H1 (cell line): ENCODE results near the gene ZNF74. TPM values are rescaled to one million over a fixed set of nuclear protein-coding genes. Genes with fewer than 3 reads are reported as not detected.

Experiments
- CTCF ChIA-PET: fragments of 300-600 bp; sonication (Branson Sonifier 250); formaldehyde crosslinking; loops from one replicate; lab custom pipeline; 2021; ENCODE audit not compliant: partially characterized antibody; lab: Charles Lee
- POLR2A ChIA-PET: fragments of 300-600 bp; sonication (Branson Sonifier 250); formaldehyde crosslinking; loops from one replicate; lab custom pipeline; 2021; ENCODE audit warnings: inconsistent platforms; ENCODE audit not compliant: partially characterized antibody; lab: Charles Lee
- DNase-seq, 2 experiments: peaks; one replicate each; pipeline versions ENCODE4 v3.0.0 to v3.0.0-alpha.2; 2010 to 2022; ENCODE audit warnings: low spot score in 2 of 2, low read depth in 1 of 2, mixed read lengths in 1 of 2
- FAIRE-seq: peaks from 2 replicates; lab custom pipeline; 2011; peaks lifted over from hg19 to GRCh38; lab: Jason Lieb, UNC
- H2AFZ ChIP-seq: 2 replicates; pipeline ENCODE4 v1.8.1; 2012; ENCODE audit warnings: low read length, inconsistent platforms
- H2AK5ac ChIP-seq: 2 replicates; pipeline ENCODE4 v1.6.1; 2013; ENCODE audit warnings: low read depth, low read length
- H2BK120ac ChIP-seq: replicated peaks from 2 replicates; pipeline ENCODE3; 2013; ENCODE audit warnings: low read depth, low read length, inconsistent platforms
- H2BK12ac ChIP-seq: 2 replicates; pipeline ENCODE4 v1.6.1; 2013; ENCODE audit warnings: low read depth, low read length
- H2BK15ac ChIP-seq: 2 replicates; pipeline ENCODE4 v1.6.1; 2013; ENCODE audit warnings: low read length
- H2BK20ac ChIP-seq: 2 replicates; pipeline ENCODE4 v1.6.1; 2013; ENCODE audit warnings: low read length
- H2BK5ac ChIP-seq: 2 replicates; pipeline ENCODE4 v1.6.1; 2013; ENCODE audit warnings: low read depth, low read length
- H3K14ac ChIP-seq: 2 replicates; pipeline ENCODE4 v1.6.1; 2013; ENCODE audit warnings: inconsistent platforms; ENCODE audit not compliant: insufficient read length
- H3K18ac ChIP-seq: 2 replicates; pipeline ENCODE4 v1.6.1; 2013; ENCODE audit warnings: low read length; ENCODE audit errors: extremely low read depth
- H3K23ac ChIP-seq: 2 replicates; pipeline ENCODE4 v1.6.1; 2013; ENCODE audit warnings: inconsistent platforms; ENCODE audit not compliant: insufficient read length
- H3K23me2 ChIP-seq: 2 replicates; pipeline ENCODE4 v1.6.1; 2013; ENCODE audit warnings: low read depth, low read length
- H3K27ac ChIP-seq: 2 replicates; pipeline ENCODE4 v1.6.1; 2011; ENCODE audit warnings: low read depth, low read length, inconsistent platforms
- H3K27me3 ChIP-seq, 4 experiments: replicated peaks in 1 of 4; 1 replicate in 1 of 4; 2 replicates in 3 of 4; pipeline versions ENCODE4 v1.6.1 to v1.8.1; 2011 to 2013; ENCODE audit warnings: low read length in 3 of 4, mild to moderate bottlenecking in 3 of 4, inconsistent platforms in 2 of 4, mixed read lengths in 2 of 4, moderate library complexity in 1 of 4; ENCODE audit not compliant: control insufficient read depth in 3 of 4, insufficient read depth in 3 of 4; ENCODE audit errors: extremely low read depth in 1 of 4
- H3K36me3 ChIP-seq, 4 experiments: 2 replicates each; pipeline versions ENCODE4 v1.6.1 to v1.8.1; 2011 to 2013; ENCODE audit warnings: mild to moderate bottlenecking in 4 of 4, low read length in 3 of 4, moderate library complexity in 2 of 4, control low read depth in 1 of 4, inconsistent platforms in 1 of 4; ENCODE audit not compliant: insufficient read depth in 4 of 4, control insufficient read depth in 2 of 4
- H3K4ac ChIP-seq: replicated peaks from 2 replicates; pipeline ENCODE3; 2013; ENCODE audit warnings: low read length, low read depth, mixed read lengths, inconsistent platforms; ENCODE audit not compliant: insufficient read length
- H3K4me1 ChIP-seq, 4 experiments: replicated peaks in 1 of 4; 1 replicate in 1 of 4; 2 replicates in 3 of 4; pipeline versions ENCODE4 v1.6.1 to v1.8.1; 2011 to 2013; ENCODE audit warnings: low read length in 3 of 4, inconsistent platforms in 2 of 4, mixed read lengths in 1 of 4; ENCODE audit not compliant: insufficient read depth in 4 of 4, control insufficient read depth in 3 of 4
- H3K4me2 ChIP-seq, 2 experiments: 2 replicates each; pipeline versions ENCODE4 v1.6.1 to v1.8.1; 2011 to 2013; ENCODE audit warnings: low read depth in 2 of 2, low read length in 2 of 2, control low read depth in 1 of 2, inconsistent platforms in 1 of 2, mild to moderate bottlenecking in 1 of 2; ENCODE audit not compliant: insufficient read depth in 1 of 2
- H3K4me3 ChIP-seq, 4 experiments: fragments of 200-600, 300-600 bp in 1 of 4; sonication (generic), shearing (Covaris generic), sonication (Bioruptor Twin) in 1 of 4; 2 replicates each; pipeline versions ENCODE4 v1.5.1 to v1.8.1; 2011 to 2016; ENCODE audit warnings: low read length in 4 of 4, low read depth in 3 of 4, control low read depth in 2 of 4, inconsistent platforms in 2 of 4, mild to moderate bottlenecking in 2 of 4, mixed read lengths in 1 of 4, moderate library complexity in 1 of 4; ENCODE audit not compliant: insufficient read depth in 2 of 4; ENCODE audit errors: extremely low read depth in 1 of 4
- H3K56ac ChIP-seq: replicated peaks from 2 replicates; pipeline ENCODE3; 2013; ENCODE audit warnings: low read depth, mild to moderate bottlenecking, mixed read lengths, low read length, inconsistent platforms; ENCODE audit not compliant: insufficient read length
- H3K79me1 ChIP-seq: 2 replicates; pipeline ENCODE4 v1.6.1; 2013; ENCODE audit warnings: low read depth, low read length, control low read depth
- H3K79me2 ChIP-seq, 2 experiments: 2 replicates each; pipeline versions ENCODE4 v1.6.1 to v1.8.1; 2012 to 2013; ENCODE audit warnings: low read length in 2 of 2, mild to moderate bottlenecking in 2 of 2, inconsistent platforms in 1 of 2; ENCODE audit not compliant: insufficient read depth in 2 of 2, control insufficient read depth in 1 of 2
- H3K9ac ChIP-seq, 4 experiments: replicated peaks in 1 of 4; 1 replicate in 1 of 4; 2 replicates in 3 of 4; pipeline versions ENCODE4 v1.6.1 to v1.8.1; 2011 to 2013; ENCODE audit warnings: low read depth in 3 of 4, low read length in 3 of 4, control low read depth in 2 of 4, mild to moderate bottlenecking in 2 of 4, moderate library complexity in 2 of 4, inconsistent platforms in 1 of 4; ENCODE audit errors: extremely low read depth in 1 of 4
- H3K9me3 ChIP-seq, 2 experiments: 2 replicates each; pipeline versions ENCODE4 v1.6.1 to v1.8.1; 2012 to 2013; ENCODE audit warnings: mild to moderate bottlenecking in 2 of 2, moderate library complexity in 2 of 2, control low read depth in 1 of 2, inconsistent platforms in 1 of 2, low read depth in 1 of 2, low read length in 1 of 2, mixed read lengths in 1 of 2; ENCODE audit not compliant: insufficient read depth in 2 of 2
- H4K20me1 ChIP-seq, 2 experiments: replicated peaks in 1 of 2; 2 replicates each; pipeline versions ENCODE3 to v1.8.1; 2011 to 2013; ENCODE audit warnings: inconsistent platforms in 2 of 2, low read length in 2 of 2, mild to moderate bottlenecking in 1 of 2; ENCODE audit not compliant: insufficient read depth in 2 of 2, control insufficient read depth in 1 of 2
- H4K5ac ChIP-seq: 2 replicates; pipeline ENCODE4 v1.6.1; 2013; ENCODE audit warnings: low read length, low read depth, mixed read lengths, inconsistent platforms; ENCODE audit not compliant: insufficient read length
- H4K8ac ChIP-seq: 2 replicates; pipeline ENCODE4 v1.8.0; 2013; ENCODE audit warnings: mild to moderate bottlenecking, moderate library complexity, low read length, inconsistent platforms; ENCODE audit not compliant: insufficient read depth; ENCODE audit errors: extremely low read depth
- H4K91ac ChIP-seq: replicated peaks from 2 replicates; pipeline ENCODE3; 2013; ENCODE audit warnings: low read length, mixed read lengths, inconsistent platforms; ENCODE audit not compliant: insufficient read length
- CBX8 ChIP-seq: fragments of 300-800, 300-1000 bp; sonication (generic); IDR thresholded peaks from 2 replicates; pipeline ENCODE4 v1.7.1; 2016; ENCODE audit warnings: low read depth, low read length, borderline replicate concordance
- NANOG ChIP-seq: IDR thresholded peaks from 2 replicates; pipeline ENCODE4 v1.6.1; 2011; ENCODE audit warnings: low read length, low read depth, mild to moderate bottlenecking, inconsistent platforms; ENCODE audit not compliant: insufficient read depth, poor library complexity, severe bottlenecking
- SIN3A ChIP-seq, 2 experiments: IDR thresholded peaks in 1 of 2; conservative IDR thresholded peaks in 1 of 2; 2 replicates each; pipeline ENCODE4 v1.6.1; 2011 to 2012; ENCODE audit warnings: low read length in 2 of 2, improper control_type of control experiment in 1 of 2, low read depth in 1 of 2, mild to moderate bottlenecking in 1 of 2
- TEAD4 ChIP-seq: IDR thresholded peaks from 2 replicates; pipeline ENCODE4 v1.6.1; 2012; ENCODE audit warnings: low read depth, low read length, inconsistent platforms, mixed read lengths
- WGBS, 2 experiments: shearing (Covaris generic) in 1 of 2; methylation state at CpG; one replicate each; pipeline versions ENCODE4 v1.1.6 to v1.1.7; 2013 to 2015; ENCODE audit warnings: low lambda C conversion rate in 2 of 2, mixed read lengths in 2 of 2, inconsistent platforms in 1 of 2, low coverage in 1 of 2, missing lambda C conversion rate in 1 of 2; ENCODE audit not compliant: insufficient replicate concordance in 2 of 2, insufficient coverage in 1 of 2, insufficient read length in 1 of 2; ENCODE audit errors: extremely low coverage in 1 of 2, missing lambda C conversion rate in 1 of 2; 5-methylcytosine and 5-hydroxymethylcytosine counted together
- polyA plus RNA-seq, 7 experiments: library from polyadenylated mRNA; depleted of rRNA in 3 of 7; stranded (reverse) in 5 of 7; unstranded in 2 of 7; fragments of >200 nt in 5 of 7; fragments of 200-250 nt in 2 of 7; gene quantifications; 1 replicate in 5 of 7; 2 replicates in 1 of 7; 4 replicates in 1 of 7; pipeline versions ENCODE4 v1.2.1 to v1.2.3, GENCODE V29; 2011 to 2013; ENCODE audit warnings: missing spikeins in 2 of 7, mixed read lengths in 2 of 7
- total RNA-seq: library from RNA; stranded (reverse); fragmentation: NEBNext Ultra II Directional; extraction: Animal tissue kit (Norgen Biotek cat#: 25700); gene quantifications from 2 replicates; pipeline ENCODE4 v1.2.1, GENCODE V29; 2021

The ZNF74 gene
- total and polyA plus RNA-seq, 2 of the 8 experiments (the other 6 are each of a cell fraction or from before 2014, with no cell fraction given): 29.7 to 45.7 TPM

DNA sequence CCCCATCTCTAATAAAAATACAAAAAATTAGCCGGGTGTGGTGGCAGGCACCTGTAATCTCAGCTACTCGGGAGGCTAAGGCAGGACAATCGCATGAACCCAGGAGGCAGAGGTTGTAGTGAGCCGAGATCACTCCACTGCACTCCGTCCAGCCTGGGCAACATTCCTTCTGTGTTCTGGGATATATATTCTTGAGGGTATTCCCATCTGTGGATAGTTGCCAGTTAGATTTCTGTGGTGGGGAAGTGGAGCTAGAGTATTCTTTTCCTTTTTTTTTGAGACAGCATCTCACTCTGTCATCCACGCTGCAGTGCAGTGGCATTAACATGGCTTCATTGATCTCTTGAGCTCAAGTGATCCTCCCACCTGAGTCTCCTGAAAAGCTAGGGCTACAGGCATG is 9.1 kb upstream of the ZNF74 start:
- no peak overlapping the region for H3K9ac ChIP-seq

More for the DNA sequence above, 9.1 kb upstream of the ZNF74 start:
- H2AK5ac ChIP-seq: no peak overlapping the region; the same call in 1 of the 2 replicates
- no peak overlapping the region for H2BK5ac ChIP-seq
- no peak for TF ChIP-seq CBX8
- no peak for TF ChIP-seq SIN3A (conservative IDR thresholded peaks at IDR 0.05 in 1 of 2, IDR thresholded peaks at IDR 0.05 in 1 of 2; ENCODE audit: low read depth in 1 of 2, low read length in 2 of 2)
- no peak for TF ChIP-seq TEAD4
- no peak for TF ChIP-seq NANOG
- TF ChIP-seq, all 59 proteins: peak for 0
- no peaks in the 10 kb centered on the region for H3K79me1 ChIP-seq
- FAIRE-seq: no peak
- no peak overlapping the region for H3K18ac ChIP-seq
- H3K4me1 ChIP-seq: peaks cover 0 to 4% (median 0%) of the 10 kb centered on the region in 4 experiments; a peak in 2 of 7 replicates
- no peak overlapping the region for H3K27ac ChIP-seq
- no peaks in the 10 kb centered on the region for H4K20me1 ChIP-seq
- H3K14ac ChIP-seq: no peak overlapping the region
- no peak overlapping the region for H3K4me2 ChIP-seq
- no peaks in the 10 kb centered on the region for H3K23me2 ChIP-seq
- no peak overlapping the region for H4K91ac ChIP-seq
- H4K5ac ChIP-seq: no peak overlapping the region
- ChIA-PET CTCF (interaction anchor here (1.5 kb wide), 1 partner anchor 22 kb away, joined by 4 read pairs; no protein-coding TSS in a partner anchor), POLR2A (no interaction called here)
- no peak overlapping the region for H2BK120ac ChIP-seq
- no peak overlapping the region for H4K8ac ChIP-seq
- H2BK12ac ChIP-seq: no peak overlapping the region
- no peaks in the 10 kb centered on the region for H3K27me3 ChIP-seq
- no peaks in the 10 kb centered on the region for H3K36me3 ChIP-seq
- no peak overlapping the region for H3K4ac ChIP-seq
- no peak overlapping the region for H3K4me3 ChIP-seq
- H2BK15ac ChIP-seq: no peak overlapping the region
- H3K23ac ChIP-seq: no peak overlapping the region
- DNase-seq: no peak
- no peaks in the 10 kb centered on the region for H3K79me2 ChIP-seq
- WGBS, 2 experiments: 94% methylated on average over 6 of the region's 6 CpGs; no CpG with 5 or more reads in 1 of the 2 experiments
- no peak overlapping the region for H2BK20ac ChIP-seq
- H3K9me3 ChIP-seq: no peaks in the 10 kb centered on the region
- no peak overlapping the region for H3K56ac ChIP-seq
- no peak overlapping the region for H2AFZ ChIP-seq
